Upper lobe of left lung (tissue), 4 donors: ENCODE results near the gene RTTN.

ENCODE experiments used
- CTCF ChIP-seq, 6 experiments: fragments of 450-650 bp in 4 of 6; fragments of 200-600 bp in 2 of 6; sonication (generic) in 2 of 6; IDR thresholded peaks; one replicate each; pipeline ENCODE4 v1.5.1; 2016 to 2019; ENCODE audit warnings: antibody characterized with exemption in 6 of 6
- EP300 ChIP-seq, 4 donors: sonication (generic); formaldehyde crosslinking; IDR thresholded peaks; one replicate each; pipeline ENCODE4 v1.5.1; 2017; ENCODE audit warnings: antibody characterized with exemption in 4 of 4, control low read depth in 2 of 4
- POLR2AphosphoS5 ChIP-seq, 2 donors: sonication (generic); formaldehyde crosslinking; IDR thresholded peaks; one replicate each; pipeline ENCODE4 v1.5.1; 2017; ENCODE audit warnings: antibody characterized with exemption in 2 of 2

- TF ChIP-seq CTCF (IDR thresholded peaks at IDR 0.05), result no peak
- no peak for TF ChIP-seq POLR2AphosphoS5 (IDR thresholded peaks at IDR 0.05)
- TF ChIP-seq EP300 (IDR thresholded peaks at IDR 0.05), result no peak
Observed at GRCh38 chr18:70030728-70031127, 174.8 kb downstream of the RTTN start.
